Measurements from ENCODE around the gene BAG1. TPM values are rescaled to one million over a fixed set of nuclear protein-coding genes. Genes with fewer than 3 reads are reported as not detected.

Gene BAG1
- total RNA-seq, 2 donors from 2014 or later: 162 to 166 TPM

DNA sequence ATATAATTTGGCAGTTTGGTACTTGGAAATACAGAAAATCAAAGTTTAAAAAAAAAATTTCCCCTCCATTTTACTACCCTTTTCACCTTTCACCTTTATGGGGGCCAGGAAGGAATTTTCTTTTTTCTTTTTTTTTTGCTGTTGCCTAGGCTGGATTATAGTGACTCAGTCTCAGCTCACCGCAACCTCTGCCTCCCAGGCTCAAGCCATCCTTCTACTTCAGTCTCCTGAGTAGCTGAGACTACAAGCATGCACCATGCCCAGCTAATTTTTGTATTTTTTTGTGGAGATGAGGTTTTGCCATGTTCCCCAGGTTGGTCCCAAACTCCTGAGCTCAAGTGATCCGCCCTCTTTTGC, 9.4 kb upstream of the BAG1 start:
- Histone ChIP-seq H3K27ac (no peak overlapping the region), H3K4me1 (no peaks in the 10 kb centered on the region), H3K36me3 (peaks cover 96% of the 10 kb centered on the region), H3K9me3 (no peaks in the 10 kb centered on the region), H3K27me3 (no peaks in the 10 kb centered on the region), H3K4me3 (no peak overlapping the region)
- DNase-seq (ENCODE audit: low spot score): no peak
- TF ChIP-seq, protein P1, sequence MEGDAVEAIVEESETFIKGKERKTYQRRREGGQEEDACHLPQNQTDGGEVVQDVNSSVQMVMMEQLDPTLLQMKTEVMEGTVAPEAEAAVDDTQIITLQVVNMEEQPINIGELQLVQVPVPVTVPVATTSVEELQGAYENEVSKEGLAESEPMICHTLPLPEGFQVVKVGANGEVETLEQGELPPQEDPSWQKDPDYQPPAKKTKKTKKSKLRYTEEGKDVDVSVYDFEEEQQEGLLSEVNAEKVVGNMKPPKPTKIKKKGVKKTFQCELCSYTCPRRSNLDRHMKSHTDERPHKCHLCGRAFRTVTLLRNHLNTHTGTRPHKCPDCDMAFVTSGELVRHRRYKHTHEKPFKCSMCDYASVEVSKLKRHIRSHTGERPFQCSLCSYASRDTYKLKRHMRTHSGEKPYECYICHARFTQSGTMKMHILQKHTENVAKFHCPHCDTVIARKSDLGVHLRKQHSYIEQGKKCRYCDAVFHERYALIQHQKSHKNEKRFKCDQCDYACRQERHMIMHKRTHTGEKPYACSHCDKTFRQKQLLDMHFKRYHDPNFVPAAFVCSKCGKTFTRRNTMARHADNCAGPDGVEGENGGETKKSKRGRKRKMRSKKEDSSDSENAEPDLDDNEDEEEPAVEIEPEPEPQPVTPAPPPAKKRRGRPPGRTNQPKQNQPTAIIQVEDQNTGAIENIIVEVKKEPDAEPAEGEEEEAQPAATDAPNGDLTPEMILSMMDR (IDR thresholded peaks at IDR 0.05): no peak

DNA sequence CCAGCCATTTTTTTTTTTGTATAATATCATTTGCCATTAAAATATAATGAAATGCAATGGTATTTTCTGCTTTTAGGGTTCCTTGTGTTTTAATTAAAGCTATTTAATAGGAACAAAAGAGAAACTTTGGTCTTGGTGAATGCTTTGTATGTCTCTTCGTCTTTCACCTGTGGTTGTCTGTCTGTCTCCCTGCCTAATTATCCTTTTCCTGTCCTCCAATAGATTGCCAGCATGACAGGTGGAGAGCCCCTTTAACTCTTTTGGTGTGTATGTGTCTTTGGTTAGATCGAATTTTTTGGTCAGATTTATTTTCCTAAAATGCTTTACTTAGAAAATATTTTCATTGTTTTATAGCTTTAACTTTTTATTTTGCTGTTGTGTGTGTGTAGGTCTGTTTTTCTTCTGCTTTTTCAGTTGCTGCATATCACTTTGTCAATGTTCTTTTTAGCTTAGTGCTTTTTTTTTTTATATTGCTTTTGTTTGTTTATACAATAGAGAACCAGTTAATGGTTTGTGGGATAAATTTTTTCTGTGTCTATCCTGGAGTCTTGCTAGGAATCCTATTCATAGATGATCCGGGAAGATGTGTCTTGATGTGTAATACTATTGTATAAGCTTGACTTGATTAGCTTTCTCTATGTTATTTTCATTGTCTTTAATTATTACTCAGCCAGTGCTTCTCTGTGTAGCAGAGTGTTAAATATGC, 8.9 kb upstream of the BAG1 start:
- TF ChIP-seq, protein P1 (IDR thresholded peaks at IDR 0.05): no peak
- DNase-seq (ENCODE audit: low spot score): no peak
- Histone ChIP-seq H3K36me3 (peaks cover 95% of the 10 kb centered on the region), H3K4me1 (no peaks in the 10 kb centered on the region), H3K27ac (no peak overlapping the region), H3K4me3 (no peak overlapping the region), H3K27me3 (no peaks in the 10 kb centered on the region), H3K9me3 (no peaks in the 10 kb centered on the region)

- Histone ChIP-seq H3K27ac (no peak overlapping the region), H3K4me1 (no peaks in the 10 kb centered on the region), H3K36me3 (peaks cover 95% of the 10 kb centered on the region), H3K27me3 (no peaks in the 10 kb centered on the region), H3K4me3 (no peak overlapping the region), H3K9me3 (no peaks in the 10 kb centered on the region)
- no peak for DNase-seq (ENCODE audit: low spot score)
- TF ChIP-seq, protein P1 (IDR thresholded peaks at IDR 0.05): no peak
Observed at GRCh38 chr9:33272061-33272460, 7.6 kb upstream of the BAG1 start.

- peaks cover 79% of the 10 kb centered on the region for H3K36me3 ChIP-seq
- no peak overlapping the region for H3K27ac ChIP-seq
- TF ChIP-seq, protein P1 (IDR thresholded peaks at IDR 0.05): no peak
- peaks cover 0 to 16% of the 10 kb centered on the region in 2 donors for H3K4me1 ChIP-seq
- no peak for DNase-seq (ENCODE audit: low spot score)
- no peaks in the 10 kb centered on the region for H3K9me3 ChIP-seq
- no peak overlapping the region for H3K4me3 ChIP-seq
- H3K27me3 ChIP-seq: no peaks in the 10 kb centered on the region
Observed at GRCh38 chr9:33270146-33270545, 5.6 kb upstream of the BAG1 start.

GRCh38 chr9:33267151-33267767, 2.8 kb upstream of the BAG1 start:
- TF ChIP-seq, protein P1 (IDR thresholded peaks at IDR 0.05): no peak
- DNase-seq (ENCODE audit: low spot score): no peak
- peaks cover 56% of the 10 kb centered on the region for H3K36me3 ChIP-seq
- H3K9me3 ChIP-seq: no peaks in the 10 kb centered on the region
- peaks cover 0 to 25% of the 10 kb centered on the region in 2 donors for H3K4me1 ChIP-seq
- H3K27me3 ChIP-seq: no peaks in the 10 kb centered on the region
- H3K27ac ChIP-seq: no peak overlapping the region
- no peak overlapping the region for H3K4me3 ChIP-seq

Measured in right atrium auricular region (tissue), 2 donors.